Esophagus muscularis mucosa (tissue), 4 donors: ENCODE results near the gene CTU1. TPM values are rescaled to one million over a fixed set of nuclear protein-coding genes. Genes with fewer than 3 reads are reported as not detected.

Experiments
- DNase-seq: peaks from one replicate; pipeline ENCODE4 v3.0.0-alpha.2; 2017; ENCODE audit errors: extremely low spot score
- H3K27ac ChIP-seq, 4 donors: fragments of 200-600 bp; sonication (generic); replicated peaks in 1 of 4; 1 replicate in 3 of 4; 2 replicates in 1 of 4; pipeline ENCODE4 v1.5.1; 2016 to 2019; ENCODE audit warnings: mild to moderate bottlenecking in 1 of 4
- H3K27me3 ChIP-seq, 4 donors: fragments of 200-600 bp; sonication (generic); one replicate each; pipeline versions ENCODE4 v1.5.1 to v1.6.0; 2016 to 2019
- H3K36me3 ChIP-seq, 4 donors: fragments of 200-600 bp; sonication (generic); one replicate each; pipeline ENCODE4 v1.5.1; 2016 to 2019
- H3K4me1 ChIP-seq, 4 donors: fragments of 200-600 bp; sonication (generic); one replicate each; pipeline ENCODE4 v1.5.1; 2016 to 2019
- H3K4me3 ChIP-seq, 4 donors: fragments of 200-600 bp; sonication (generic); 1 replicate in 2 of 4; 2 replicates in 2 of 4; pipeline ENCODE4 v1.5.1; 2016 to 2019; ENCODE audit warnings: mild to moderate bottlenecking in 4 of 4, moderate library complexity in 1 of 4
- H3K9me3 ChIP-seq, 4 donors: fragments of 200-600 bp; sonication (generic); 1 replicate in 3 of 4; 2 replicates in 1 of 4; pipeline ENCODE4 v1.5.1; 2016 to 2019
- EP300 ChIP-seq: sonication (generic); formaldehyde crosslinking; IDR thresholded peaks from one replicate; pipeline ENCODE4 v1.6.1; 2017; ENCODE audit warnings: antibody characterized with exemption
- POLR2A ChIP-seq: fragments of 450-650 bp; IDR thresholded peaks from one replicate; pipeline ENCODE4 v1.6.1; 2017; ENCODE audit warnings: antibody characterized with exemption, moderate library complexity, mild to moderate bottlenecking, low read depth
- POLR2AphosphoS5 ChIP-seq, 2 donors: sonication (generic); formaldehyde crosslinking; IDR thresholded peaks; one replicate each; pipeline ENCODE4 v1.6.1; 2017; ENCODE audit warnings: antibody characterized with exemption in 2 of 2
- WGBS: methylation state at CpG from one replicate; pipeline ENCODE4 v1.1.5; 2018; 5-methylcytosine and 5-hydroxymethylcytosine counted together
- intact Hi-C: fragments of 100-400 bp; cut with DNase I; formaldehyde crosslinking; loops from one replicate; pipeline ENCODE4 v1.15.1; 2023
- total RNA-seq, 4 donors: library from RNA; depleted of rRNA; stranded (reverse); fragments of >200 nt; gene quantifications; one replicate each; pipeline versions ENCODE4 v1.1.0 to v1.2.1, GENCODE V29; 2016
- TF ChIP-seq, protein P1 (sequence below), 3 experiments: fragments of 200-600 bp in 2 of 3; fragments of 450-650 bp in 1 of 3; sonication (generic) in 2 of 3; IDR thresholded peaks; one replicate each; pipeline ENCODE4 v1.5.1; 2017 to 2019; ENCODE audit warnings: antibody characterized with exemption in 3 of 3, mild to moderate bottlenecking in 2 of 3, moderate library complexity in 1 of 3

CTU1 gene
- total RNA-seq, 4 donors from 2014 or later: 7.1 to 18.9 (median 13.7) TPM

GRCh38 chr19:51107406-51108065, 673 bp downstream of the CTU1 start:
- peaks cover 13 to 36% (median 19%) of the 10 kb centered on the region in 4 donors for H3K4me1 ChIP-seq
- peaks cover 6 to 27% (median 17%) of the 10 kb centered on the region in 4 donors for H3K36me3 ChIP-seq
- TF ChIP-seq POLR2A (no peak), POLR2AphosphoS5 (IDR thresholded peaks at IDR 0.05) (no peak), EP300 (no peak)
- TF ChIP-seq, protein P1, sequence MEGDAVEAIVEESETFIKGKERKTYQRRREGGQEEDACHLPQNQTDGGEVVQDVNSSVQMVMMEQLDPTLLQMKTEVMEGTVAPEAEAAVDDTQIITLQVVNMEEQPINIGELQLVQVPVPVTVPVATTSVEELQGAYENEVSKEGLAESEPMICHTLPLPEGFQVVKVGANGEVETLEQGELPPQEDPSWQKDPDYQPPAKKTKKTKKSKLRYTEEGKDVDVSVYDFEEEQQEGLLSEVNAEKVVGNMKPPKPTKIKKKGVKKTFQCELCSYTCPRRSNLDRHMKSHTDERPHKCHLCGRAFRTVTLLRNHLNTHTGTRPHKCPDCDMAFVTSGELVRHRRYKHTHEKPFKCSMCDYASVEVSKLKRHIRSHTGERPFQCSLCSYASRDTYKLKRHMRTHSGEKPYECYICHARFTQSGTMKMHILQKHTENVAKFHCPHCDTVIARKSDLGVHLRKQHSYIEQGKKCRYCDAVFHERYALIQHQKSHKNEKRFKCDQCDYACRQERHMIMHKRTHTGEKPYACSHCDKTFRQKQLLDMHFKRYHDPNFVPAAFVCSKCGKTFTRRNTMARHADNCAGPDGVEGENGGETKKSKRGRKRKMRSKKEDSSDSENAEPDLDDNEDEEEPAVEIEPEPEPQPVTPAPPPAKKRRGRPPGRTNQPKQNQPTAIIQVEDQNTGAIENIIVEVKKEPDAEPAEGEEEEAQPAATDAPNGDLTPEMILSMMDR (IDR thresholded peaks at IDR 0.05): no peak
- H3K9me3 ChIP-seq: no peaks in the 10 kb centered on the region
- whole genome bisulfite sequencing: 44% methylated on average over 9 of the region's 18 CpGs
- peak overlapping the region; percentile 65 to 89 (median 76) for H3K4me3 ChIP-seq
- DNase-seq: no peak
- intact Hi-C loops: loop anchor here (5.0 kb wide), 1 partner anchor 490 kb away; no protein-coding TSS in a partner anchor
- H3K27ac ChIP-seq: peak overlapping the region; percentile 68 to 77 (median 68)
- no peaks in the 10 kb centered on the region for H3K27me3 ChIP-seq

DNA sequence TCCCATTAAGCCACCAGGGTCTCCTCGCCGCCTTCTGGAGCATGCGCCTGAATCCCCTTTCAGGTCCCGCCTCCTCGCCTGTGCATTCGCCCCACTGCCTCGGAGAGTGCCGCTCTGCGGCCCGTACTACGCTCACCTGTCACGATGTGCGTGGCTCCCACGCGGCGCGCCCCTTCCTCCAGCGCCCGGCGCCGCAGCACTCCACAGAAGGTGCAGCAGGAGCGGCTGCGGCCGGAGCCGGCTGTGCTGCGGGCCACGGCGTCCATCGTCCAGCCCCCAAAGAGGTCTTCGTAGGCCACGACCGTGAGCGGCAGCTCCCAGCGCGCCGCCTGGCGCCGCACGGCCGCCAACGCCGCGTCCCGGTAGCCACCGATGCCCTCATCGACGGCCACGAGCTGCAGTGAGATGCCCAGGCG, 4.3 kb downstream of the CTU1 start:
- DNase-seq: no peak
- H3K9me3 ChIP-seq: no peaks in the 10 kb centered on the region
- no peaks in the 10 kb centered on the region for H3K27me3 ChIP-seq
- peaks cover 20 to 61% (median 24%) of the 10 kb centered on the region in 4 donors for H3K4me1 ChIP-seq
- H3K36me3 ChIP-seq: peaks cover 6 to 56% (median 32%) of the 10 kb centered on the region in 4 donors
- no peak for TF ChIP-seq POLR2AphosphoS5 (IDR thresholded peaks at IDR 0.05)
- TF ChIP-seq POLR2A: no peak
- TF ChIP-seq, protein P1 (IDR thresholded peaks at IDR 0.05): no peak
- TF ChIP-seq EP300: no peak
- no peak overlapping the region for H3K4me3 ChIP-seq
- intact Hi-C loops: no loop called here
- H3K27ac ChIP-seq: no peak overlapping the region
- 89% methylated on average over 49 of the region's 49 CpGs for WGBS

DNA sequence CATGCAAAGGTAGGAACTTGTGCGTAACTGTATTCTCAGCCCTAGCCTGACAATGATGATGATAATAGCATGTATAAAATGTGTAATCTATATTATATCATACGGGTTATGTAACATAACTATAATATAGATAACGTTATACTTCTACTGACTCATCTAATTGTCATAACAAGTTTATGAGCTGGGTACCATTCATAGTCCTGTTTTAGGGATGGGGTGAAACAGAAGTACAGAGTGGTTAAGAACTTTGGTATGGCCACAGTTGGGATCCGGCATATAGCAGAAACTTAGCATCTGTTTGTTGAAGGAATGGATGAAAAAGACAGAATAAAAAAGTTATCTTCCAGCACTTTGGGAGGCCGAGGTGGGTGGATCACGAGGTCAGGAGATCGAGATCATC, 5.2 kb downstream of the CTU1 start:
- Histone ChIP-seq H3K4me1 (peaks cover 20 to 67% (median 24%) of the 10 kb centered on the region in 4 donors), H3K4me3 (no peak overlapping the region), H3K9me3 (no peaks in the 10 kb centered on the region), H3K27ac (no peak overlapping the region), H3K36me3 (peaks cover 6 to 63% (median 32%) of the 10 kb centered on the region in 4 donors), H3K27me3 (no peaks in the 10 kb centered on the region)
- 81% methylated on average over 7 of the region's 7 CpGs for WGBS
- TF ChIP-seq, protein P1 (IDR thresholded peaks at IDR 0.05): no peak
- TF ChIP-seq POLR2A (no peak), EP300 (no peak), POLR2AphosphoS5 (IDR thresholded peaks at IDR 0.05) (no peak)
- intact Hi-C loops: no loop called here
- DNase-seq: no peak

DNA sequence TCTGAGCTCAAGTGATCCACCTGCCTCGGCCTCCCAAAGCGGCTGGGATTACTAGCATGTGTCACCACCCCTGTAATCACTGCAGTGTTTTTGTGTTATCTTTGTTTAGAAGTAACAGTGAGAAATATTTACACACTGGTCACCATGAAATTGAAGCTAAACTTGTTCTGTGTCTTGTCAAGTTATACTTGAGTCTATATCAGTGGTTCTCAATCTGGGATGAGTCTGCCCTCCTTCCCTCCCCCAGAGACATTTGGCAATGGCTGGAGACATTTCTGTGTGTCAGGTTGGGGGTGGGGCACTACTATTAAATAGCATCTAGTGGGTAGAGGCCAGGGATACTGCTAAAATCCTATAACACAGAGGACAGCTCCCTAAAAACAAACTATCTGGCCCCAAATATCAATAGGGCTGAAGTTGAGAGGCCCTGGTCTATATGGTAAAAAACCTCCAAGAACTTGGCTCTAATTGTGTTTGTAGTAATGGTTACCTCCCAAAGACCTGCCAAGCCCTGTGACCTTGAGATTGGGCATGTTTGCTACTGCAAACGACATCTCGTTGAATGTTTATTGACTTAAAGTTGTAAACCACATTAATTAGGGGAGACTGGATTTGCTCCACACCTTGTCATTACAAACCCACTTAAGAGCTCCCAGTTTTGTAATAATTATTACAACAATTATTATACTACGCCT, 6.9 kb downstream of the CTU1 start:
- H3K27ac ChIP-seq: no peak overlapping the region
- H3K36me3 ChIP-seq: peaks cover 6 to 67% (median 34%) of the 10 kb centered on the region in 4 donors
- TF ChIP-seq POLR2A (no peak), EP300 (no peak), POLR2AphosphoS5 (IDR thresholded peaks at IDR 0.05) (no peak)
- TF ChIP-seq, protein P1 (IDR thresholded peaks at IDR 0.05): no peak
- intact Hi-C loops: no loop called here
- no peaks in the 10 kb centered on the region for H3K27me3 ChIP-seq
- no peak overlapping the region for H3K4me3 ChIP-seq
- no peaks in the 10 kb centered on the region for H3K9me3 ChIP-seq
- DNase-seq: no peak
- peaks cover 6 to 53% (median 14%) of the 10 kb centered on the region in 4 donors for H3K4me1 ChIP-seq
- 77% methylated on average over 5 of the region's 5 CpGs for WGBS
